Measurements from ENCODE around the gene SCFD2.

SCFD2 gene

GRCh38 chr4:53011259-53011905, 354.5 kb downstream of the SCFD2 start:
- Histone ChIP-seq H3K27me3 (replicated peaks in 2 of 5; ENCODE audit: control insufficient read depth in 4 of 5, insufficient read depth in 5 of 5, low read length in 4 of 5) (no peaks in the 10 kb centered on the region), H3K27ac (ENCODE audit: insufficient read depth in 1 of 2, low read depth in 1 of 2, low read length in 2 of 2, poor library complexity in 1 of 2, severe bottlenecking in 2 of 2) (peak overlapping the region; percentile 6 to 72), H3K36me3 (ENCODE audit: control insufficient read depth in 4 of 4, insufficient read depth in 4 of 4, low read length in 3 of 4) (no peaks in the 10 kb centered on the region), H3K9me3 (ENCODE audit: control extremely low read depth in 1 of 5, control insufficient read depth in 4 of 5, insufficient read depth in 2 of 5, low read depth in 1 of 5, low read length in 4 of 5) (no peaks in the 10 kb centered on the region), H3K4me1 (ENCODE audit: control extremely low read depth in 1 of 4, control insufficient read depth in 4 of 4, insufficient read depth in 4 of 4, low read length in 3 of 4) (peaks cover 13 to 72% (median 41%) of the 10 kb centered on the region in 4 experiments), H3K4me3 (ENCODE audit: control insufficient read depth in 1 of 7, extremely low read depth in 1 of 7, insufficient read depth in 4 of 7, low read depth in 2 of 7, low read length in 6 of 7) (peak overlapping the region in 1 of 7 experiments; percentile 50)
- no CpG with 5 or more reads among the region's 2 CpGs for WGBS (ENCODE audit: insufficient coverage)
- ChIA-PET POLR2A (no interaction called here), CTCF (interaction anchor here (0.6 to 1.2 kb wide), 2 partner anchors 14 to 1222 kb away, joined by 3 to 7 read pairs; no protein-coding TSS in a partner anchor)
- DNase-seq = peak in 2 of 3 donors; percentile 9 to 33

GRCh38 chr4:53010318-53010717, 355.5 kb downstream of the SCFD2 start:
- Histone ChIP-seq H3K27me3 (replicated peaks in 2 of 5; ENCODE audit: control insufficient read depth in 4 of 5, insufficient read depth in 5 of 5, low read length in 4 of 5) (no peaks in the 10 kb centered on the region), H3K9me3 (ENCODE audit: control extremely low read depth in 1 of 5, control insufficient read depth in 4 of 5, insufficient read depth in 2 of 5, low read depth in 1 of 5, low read length in 4 of 5) (no peaks in the 10 kb centered on the region), H3K27ac (ENCODE audit: insufficient read depth in 1 of 2, low read depth in 1 of 2, low read length in 2 of 2, poor library complexity in 1 of 2, severe bottlenecking in 2 of 2) (no peak overlapping the region), H3K4me3 (ENCODE audit: control insufficient read depth in 1 of 7, extremely low read depth in 1 of 7, insufficient read depth in 4 of 7, low read depth in 2 of 7, low read length in 6 of 7) (no peak overlapping the region), H3K36me3 (ENCODE audit: control insufficient read depth in 4 of 4, insufficient read depth in 4 of 4, low read length in 3 of 4) (no peaks in the 10 kb centered on the region), H3K4me1 (ENCODE audit: control extremely low read depth in 1 of 4, control insufficient read depth in 4 of 4, insufficient read depth in 4 of 4, low read length in 3 of 4) (peaks cover 13 to 77% (median 52%) of the 10 kb centered on the region in 4 experiments)
- ChIA-PET CTCF (interaction anchor here (1.3 kb wide), 1 partner anchor 10 kb away, joined by 3 read pairs; no protein-coding TSS in a partner anchor), POLR2A (no interaction called here)
- 97% methylated on average over 4 of the region's 5 CpGs for WGBS (ENCODE audit: insufficient coverage)
- no peak for DNase-seq

- ChIA-PET CTCF (interaction anchor here (0.8 to 1.3 kb wide), 2 partner anchors 9 to 634 kb away, joined by 3 to 4 read pairs; no protein-coding TSS in a partner anchor), POLR2A (no interaction called here)
- no peaks in the 10 kb centered on the region for H3K36me3 ChIP-seq (ENCODE audit: control insufficient read depth in 4 of 4, insufficient read depth in 4 of 4, low read length in 3 of 4)
- no peak overlapping the region for H3K27ac ChIP-seq (ENCODE audit: insufficient read depth in 1 of 2, low read depth in 1 of 2, low read length in 2 of 2, poor library complexity in 1 of 2, severe bottlenecking in 2 of 2)
- 89% methylated on average over 2 of the region's 3 CpGs for WGBS (ENCODE audit: insufficient coverage)
- no peak overlapping the region for H3K4me3 ChIP-seq (ENCODE audit: control insufficient read depth in 1 of 7, extremely low read depth in 1 of 7, insufficient read depth in 4 of 7, low read depth in 2 of 7, low read length in 6 of 7)
- peaks cover 13 to 77% (median 54%) of the 10 kb centered on the region in 4 experiments for H3K4me1 ChIP-seq (ENCODE audit: control extremely low read depth in 1 of 4, control insufficient read depth in 4 of 4, insufficient read depth in 4 of 4, low read length in 3 of 4)
- H3K9me3 ChIP-seq (ENCODE audit: control extremely low read depth in 1 of 5, control insufficient read depth in 4 of 5, insufficient read depth in 2 of 5, low read depth in 1 of 5, low read length in 4 of 5) = no peaks in the 10 kb centered on the region
- no peaks in the 10 kb centered on the region for H3K27me3 ChIP-seq (replicated peaks in 2 of 5; ENCODE audit: control insufficient read depth in 4 of 5, insufficient read depth in 5 of 5, low read length in 4 of 5)
- no peak for DNase-seq
These were observed 356.0 kb downstream of the SCFD2 start for GRCh38 chr4:53009824-53010223.

- Histone ChIP-seq H3K4me3 (ENCODE audit: control insufficient read depth in 1 of 7, extremely low read depth in 1 of 7, insufficient read depth in 4 of 7, low read depth in 2 of 7, low read length in 6 of 7) (no peak overlapping the region), H3K27me3 (replicated peaks in 2 of 5; ENCODE audit: control insufficient read depth in 4 of 5, insufficient read depth in 5 of 5, low read length in 4 of 5) (no peaks in the 10 kb centered on the region), H3K27ac (ENCODE audit: insufficient read depth in 1 of 2, low read depth in 1 of 2, low read length in 2 of 2, poor library complexity in 1 of 2, severe bottlenecking in 2 of 2) (no peak overlapping the region), H3K9me3 (ENCODE audit: control extremely low read depth in 1 of 5, control insufficient read depth in 4 of 5, insufficient read depth in 2 of 5, low read depth in 1 of 5, low read length in 4 of 5) (no peaks in the 10 kb centered on the region), H3K36me3 (ENCODE audit: control insufficient read depth in 4 of 4, insufficient read depth in 4 of 4, low read length in 3 of 4) (no peaks in the 10 kb centered on the region), H3K4me1 (ENCODE audit: control extremely low read depth in 1 of 4, control insufficient read depth in 4 of 4, insufficient read depth in 4 of 4, low read length in 3 of 4) (peaks cover 5 to 64% (median 43%) of the 10 kb centered on the region in 4 experiments)
- ChIA-PET POLR2A (no interaction called here), CTCF (interaction anchor here (1.5 to 2.1 kb wide), 2 partner anchors 9 to 1227 kb away, joined by 5 to 7 read pairs; no protein-coding TSS in a partner anchor)
- no peak for DNase-seq
- 100% methylated on average over 3 of the region's 4 CpGs for WGBS (ENCODE audit: insufficient coverage)
These were observed 358.8 kb downstream of the SCFD2 start for GRCh38 chr4:53007024-53007423.

GRCh38 chr4:53005808-53006207, 360.1 kb downstream of the SCFD2 start:
- 75% methylated on average over 1 of the region's 3 CpGs for WGBS (ENCODE audit: insufficient coverage)
- CTCF ChIA-PET = interaction anchor here (1.0 to 2.4 kb wide), 3 partner anchors 10 to 460 kb away, joined by 3 to 10 read pairs (median 7); no protein-coding TSS in a partner anchor

GRCh38 chr4:53005149-53005546, 360.7 kb downstream of the SCFD2 start:
- peak overlapping the region in 2 of 7 experiments; percentile 17 to 44 for H3K4me3 ChIP-seq (ENCODE audit: control insufficient read depth in 1 of 7, extremely low read depth in 1 of 7, insufficient read depth in 4 of 7, low read depth in 2 of 7, low read length in 6 of 7)
- H3K9me3 ChIP-seq (ENCODE audit: control extremely low read depth in 1 of 5, control insufficient read depth in 4 of 5, insufficient read depth in 2 of 5, low read depth in 1 of 5, low read length in 4 of 5) = no peaks in the 10 kb centered on the region
- peaks cover 0 to 53% (median 34%) of the 10 kb centered on the region in 4 experiments for H3K4me1 ChIP-seq (ENCODE audit: control extremely low read depth in 1 of 4, control insufficient read depth in 4 of 4, insufficient read depth in 4 of 4, low read length in 3 of 4)
- ChIA-PET POLR2A (no interaction called here), CTCF (interaction anchor here (2.4 kb wide), 1 partner anchor 10 kb away, joined by 10 read pairs; no protein-coding TSS in a partner anchor)
- 50% methylated on average over 2 of the region's 2 CpGs for WGBS (ENCODE audit: insufficient coverage)
- no peak overlapping the region for H3K27ac ChIP-seq (ENCODE audit: insufficient read depth in 1 of 2, low read depth in 1 of 2, low read length in 2 of 2, poor library complexity in 1 of 2, severe bottlenecking in 2 of 2)
- no peaks in the 10 kb centered on the region for H3K27me3 ChIP-seq (replicated peaks in 2 of 5; ENCODE audit: control insufficient read depth in 4 of 5, insufficient read depth in 5 of 5, low read length in 4 of 5)
- peak in 2 of 3 donors; percentile 40 to 59 for DNase-seq
- H3K36me3 ChIP-seq (ENCODE audit: control insufficient read depth in 4 of 4, insufficient read depth in 4 of 4, low read length in 3 of 4) = no peaks in the 10 kb centered on the region

More at GRCh38 chr4:53005808-53006207, 360.1 kb downstream of the SCFD2 start:
- Histone ChIP-seq H3K4me1 (ENCODE audit: control extremely low read depth in 1 of 4, control insufficient read depth in 4 of 4, insufficient read depth in 4 of 4, low read length in 3 of 4) (peaks cover 0 to 51% (median 36%) of the 10 kb centered on the region in 4 experiments), H3K36me3 (ENCODE audit: control insufficient read depth in 4 of 4, insufficient read depth in 4 of 4, low read length in 3 of 4) (no peaks in the 10 kb centered on the region), H3K27me3 (replicated peaks in 2 of 5; ENCODE audit: control insufficient read depth in 4 of 5, insufficient read depth in 5 of 5, low read length in 4 of 5) (no peaks in the 10 kb centered on the region), H3K9me3 (ENCODE audit: control extremely low read depth in 1 of 5, control insufficient read depth in 4 of 5, insufficient read depth in 2 of 5, low read depth in 1 of 5, low read length in 4 of 5) (no peaks in the 10 kb centered on the region), H3K4me3 (ENCODE audit: control insufficient read depth in 1 of 7, extremely low read depth in 1 of 7, insufficient read depth in 4 of 7, low read depth in 2 of 7, low read length in 6 of 7) (no peak overlapping the region), H3K27ac (ENCODE audit: insufficient read depth in 1 of 2, low read depth in 1 of 2, low read length in 2 of 2, poor library complexity in 1 of 2, severe bottlenecking in 2 of 2) (no peak overlapping the region)
- POLR2A ChIA-PET = no interaction called here
- DNase-seq = no peak

- ChIA-PET POLR2A (no interaction called here), CTCF (interaction anchor here (1.4 to 2.4 kb wide), 2 partner anchors 11 to 278 kb away, joined by 3 to 10 read pairs; no protein-coding TSS in a partner anchor)
These were observed 361.2 kb downstream of the SCFD2 start for GRCh38 chr4:53004497-53005148.

More at GRCh38 chr4:53004497-53005148, 361.2 kb downstream of the SCFD2 start:
- 87% methylated on average over 7 of the region's 10 CpGs for WGBS (ENCODE audit: insufficient coverage)
- DNase-seq = no peak
- Histone ChIP-seq H3K9me3 (ENCODE audit: control extremely low read depth in 1 of 5, control insufficient read depth in 4 of 5, insufficient read depth in 2 of 5, low read depth in 1 of 5, low read length in 4 of 5) (no peaks in the 10 kb centered on the region), H3K36me3 (ENCODE audit: control insufficient read depth in 4 of 4, insufficient read depth in 4 of 4, low read length in 3 of 4) (no peaks in the 10 kb centered on the region), H3K4me1 (ENCODE audit: control extremely low read depth in 1 of 4, control insufficient read depth in 4 of 4, insufficient read depth in 4 of 4, low read length in 3 of 4) (peaks cover 0 to 47% (median 34%) of the 10 kb centered on the region in 4 experiments), H3K4me3 (ENCODE audit: control insufficient read depth in 1 of 7, extremely low read depth in 1 of 7, insufficient read depth in 4 of 7, low read depth in 2 of 7, low read length in 6 of 7) (no peak overlapping the region), H3K27me3 (replicated peaks in 2 of 5; ENCODE audit: control insufficient read depth in 4 of 5, insufficient read depth in 5 of 5, low read length in 4 of 5) (no peaks in the 10 kb centered on the region), H3K27ac (ENCODE audit: insufficient read depth in 1 of 2, low read depth in 1 of 2, low read length in 2 of 2, poor library complexity in 1 of 2, severe bottlenecking in 2 of 2) (no peak overlapping the region)

Data from common myeloid progenitor, CD34-positive (primary cell).